H54 (cell line): Measurements from ENCODE around the gene NLRC4.

Experiments
- DNase-seq: peaks from one replicate; pipeline ENCODE4 v3.0.0; 2011; ENCODE audit warnings: low spot score, mixed read lengths; ENCODE audit not compliant: insufficient read length
- FAIRE-seq: peaks from 3 replicates; lab custom pipeline; 2011; peaks lifted over from hg19 to GRCh38; lab: Jason Lieb, UNC
- POLR2A ChIP-seq: IDR thresholded peaks from 2 replicates; pipeline ENCODE4 v1.6.1; 2011; ENCODE audit warnings: low read depth, mild to moderate bottlenecking, low read length

The NLRC4 gene

GRCh38 chr2:32271063-32271462, 6.4 kb upstream of the NLRC4 start:
- FAIRE-seq (no peak), DNase-seq (no peak)
- TF ChIP-seq POLR2A, result no peak

GRCh38 chr2:32262105-32262504, 2.6 kb downstream of the NLRC4 start:
- FAIRE-seq (no peak), DNase-seq (no peak)
- TF ChIP-seq POLR2A, result no peak

GRCh38 chr2:32260376-32260775, 4.3 kb downstream of the NLRC4 start:
- FAIRE-seq, result no peak
- TF ChIP-seq POLR2A, result no peak
- no peak for DNase-seq

GRCh38 chr2:32258242-32258641, 6.4 kb downstream of the NLRC4 start:
- FAIRE-seq (no peak), DNase-seq (no peak)
- TF ChIP-seq POLR2A, result no peak

GRCh38 chr2:32250290-32250689, 14.4 kb downstream of the NLRC4 start:
- TF ChIP-seq POLR2A, result no peak
- FAIRE-seq, result no peak
- DNase-seq, result no peak

GRCh38 chr2:32249731-32250236, 14.9 kb downstream of the NLRC4 start:
- DNase-seq (no peak), FAIRE-seq (no peak)
- TF ChIP-seq POLR2A, result no peak

GRCh38 chr2:32248299-32248698, 16.4 kb downstream of the NLRC4 start:
- DNase-seq, result no peak
- TF ChIP-seq POLR2A, result no peak
- FAIRE-seq, result no peak

- no peak for TF ChIP-seq POLR2A
- no peak for FAIRE-seq
- no peak for DNase-seq
Measured at GRCh38 chr2:32246911-32247310, 17.8 kb downstream of the NLRC4 start.

- no peak for TF ChIP-seq POLR2A
- FAIRE-seq, result no peak
- DNase-seq, result no peak
Measured at GRCh38 chr2:32242331-32242730, 22.4 kb downstream of the NLRC4 start.

GRCh38 chr2:32237996-32238395, 26.7 kb downstream of the NLRC4 start:
- DNase-seq, result no peak
- TF ChIP-seq POLR2A, result no peak
- no peak for FAIRE-seq

- TF ChIP-seq POLR2A, result no peak
- DNase-seq (no peak), FAIRE-seq (no peak)
Measured at GRCh38 chr2:32237488-32237887, 27.2 kb downstream of the NLRC4 start.

GRCh38 chr2:32235315-32235714, 29.4 kb downstream of the NLRC4 start:
- no peak for DNase-seq
- no peak for FAIRE-seq
- no peak for TF ChIP-seq POLR2A

GRCh38 chr2:32231959-32232358, 32.7 kb downstream of the NLRC4 start:
- TF ChIP-seq POLR2A, result no peak
- DNase-seq (no peak), FAIRE-seq (no peak)

- FAIRE-seq (peak; percentile 15), DNase-seq (no peak)
- TF ChIP-seq POLR2A, result no peak
Measured at GRCh38 chr2:32229635-32230034, 35.1 kb downstream of the NLRC4 start.

GRCh38 chr2:32228181-32228580, 36.5 kb downstream of the NLRC4 start:
- FAIRE-seq, result no peak
- TF ChIP-seq POLR2A, result no peak

GRCh38 chr2:32227492-32227891, 37.2 kb downstream of the NLRC4 start:
- DNase-seq (no peak), FAIRE-seq (no peak)
- no peak for TF ChIP-seq POLR2A

More at GRCh38 chr2:32228181-32228580, 36.5 kb downstream of the NLRC4 start:
- no peak for DNase-seq
